ENCODE results near the gene MAP2.

GRCh38 chr2:209525331-209525730 lies 101.5 kb downstream of the MAP2 start:
- no peak for TF ChIP-seq CTCF (IDR thresholded peaks at IDR 0.05)
- TF ChIP-seq POLR2A (IDR thresholded peaks at IDR 0.05): no peak
